ENCODE results near the gene OR1N2.
"Not testable (repeated sequence)": the region's sequence is repeated elsewhere in the genome, so short reads cannot be mapped to it uniquely, and the experiment has no call there.

DNA sequence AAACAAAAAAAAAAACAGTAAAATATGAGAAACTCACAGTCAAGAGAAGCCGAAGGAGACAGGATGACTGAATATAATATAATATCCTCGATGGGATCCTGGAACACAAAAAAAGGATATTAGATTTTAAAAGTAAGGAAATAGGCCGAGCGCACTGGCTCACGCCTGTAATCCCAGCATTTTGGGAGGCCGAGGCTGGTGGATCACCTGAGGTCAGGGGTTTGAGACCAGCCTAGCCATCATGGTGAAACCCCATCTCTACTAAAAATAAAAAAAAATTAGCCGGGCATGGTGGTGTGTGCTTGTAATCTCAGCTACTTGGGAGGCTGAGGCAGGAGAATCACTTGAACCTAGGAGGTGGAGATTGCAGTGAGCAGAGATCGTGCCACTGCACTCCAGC is 30.4 kb downstream of the OR1N2 start, which contains the start of gene OR1L8:
- TF ChIP-seq, protein P1, sequence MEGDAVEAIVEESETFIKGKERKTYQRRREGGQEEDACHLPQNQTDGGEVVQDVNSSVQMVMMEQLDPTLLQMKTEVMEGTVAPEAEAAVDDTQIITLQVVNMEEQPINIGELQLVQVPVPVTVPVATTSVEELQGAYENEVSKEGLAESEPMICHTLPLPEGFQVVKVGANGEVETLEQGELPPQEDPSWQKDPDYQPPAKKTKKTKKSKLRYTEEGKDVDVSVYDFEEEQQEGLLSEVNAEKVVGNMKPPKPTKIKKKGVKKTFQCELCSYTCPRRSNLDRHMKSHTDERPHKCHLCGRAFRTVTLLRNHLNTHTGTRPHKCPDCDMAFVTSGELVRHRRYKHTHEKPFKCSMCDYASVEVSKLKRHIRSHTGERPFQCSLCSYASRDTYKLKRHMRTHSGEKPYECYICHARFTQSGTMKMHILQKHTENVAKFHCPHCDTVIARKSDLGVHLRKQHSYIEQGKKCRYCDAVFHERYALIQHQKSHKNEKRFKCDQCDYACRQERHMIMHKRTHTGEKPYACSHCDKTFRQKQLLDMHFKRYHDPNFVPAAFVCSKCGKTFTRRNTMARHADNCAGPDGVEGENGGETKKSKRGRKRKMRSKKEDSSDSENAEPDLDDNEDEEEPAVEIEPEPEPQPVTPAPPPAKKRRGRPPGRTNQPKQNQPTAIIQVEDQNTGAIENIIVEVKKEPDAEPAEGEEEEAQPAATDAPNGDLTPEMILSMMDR (conservative IDR thresholded peaks at IDR 0.05; ENCODE audit: low read depth, low read length), result not testable (repeated sequence)
- not testable (repeated sequence) for TF ChIP-seq EZH2 (IDR thresholded peaks at IDR 0.05; ENCODE audit: borderline replicate concordance, low read depth, low read length, poor library complexity, severe bottlenecking)

All from A673 (cell line).